Measurements from ENCODE around the gene RALGPS2.
"Not testable (repeated sequence)": the region's sequence is repeated elsewhere in the genome, so short reads cannot be mapped to it uniquely, and the experiment has no call there.

Gene RALGPS2

GRCh38 chr1:178725466-178726086 lies 532 bp downstream of the RALGPS2 start:
- no peak for FAIRE-seq

- peak; percentile 84 for FAIRE-seq
These were observed 1.1 kb downstream of the RALGPS2 start for GRCh38 chr1:178726087-178726517.

- FAIRE-seq: no peak
These were observed 1.5 kb downstream of the RALGPS2 start for GRCh38 chr1:178726545-178726944.

- peak; percentile 31 for FAIRE-seq
These were observed 2.2 kb downstream of the RALGPS2 start for GRCh38 chr1:178727014-178727895.

- no peak for FAIRE-seq
These were observed 8.9 kb downstream of the RALGPS2 start for GRCh38 chr1:178733972-178734371.

- no peak for FAIRE-seq
These were observed 13.7 kb downstream of the RALGPS2 start for GRCh38 chr1:178738780-178739179.

GRCh38 chr1:178739285-178740045 lies 14.4 kb downstream of the RALGPS2 start:
- FAIRE-seq: no peak

- FAIRE-seq: no peak
These were observed 15.4 kb downstream of the RALGPS2 start for GRCh38 chr1:178740491-178740890.

GRCh38 chr1:178740924-178741323 lies 15.9 kb downstream of the RALGPS2 start:
- FAIRE-seq: no peak

- no peak for FAIRE-seq
These were observed 18.8 kb downstream of the RALGPS2 start for GRCh38 chr1:178743801-178744200.

- FAIRE-seq: no peak
These were observed 20.2 kb downstream of the RALGPS2 start for GRCh38 chr1:178745260-178745659.

GRCh38 chr1:178746345-178746744 lies 21.3 kb downstream of the RALGPS2 start:
- no peak for FAIRE-seq

GRCh38 chr1:178747361-178747760 lies 22.3 kb downstream of the RALGPS2 start:
- FAIRE-seq: not testable (repeated sequence)

GRCh38 chr1:178749581-178750166 lies 24.6 kb downstream of the RALGPS2 start:
- FAIRE-seq: no peak

- FAIRE-seq: no peak
These were observed 26.0 kb downstream of the RALGPS2 start for GRCh38 chr1:178751046-178751445.

GRCh38 chr1:178752891-178753290 lies 27.8 kb downstream of the RALGPS2 start:
- no peak for FAIRE-seq

GRCh38 chr1:178754655-178755256 lies 29.7 kb downstream of the RALGPS2 start:
- not testable (repeated sequence) for FAIRE-seq

- no peak for FAIRE-seq
These were observed 43.4 kb downstream of the RALGPS2 start for GRCh38 chr1:178768423-178768822.

GRCh38 chr1:178772952-178773351 lies 47.9 kb downstream of the RALGPS2 start:
- FAIRE-seq: no peak

- peak; percentile 64 for FAIRE-seq
These were observed 49.2 kb downstream of the RALGPS2 start for GRCh38 chr1:178774263-178774662.

GRCh38 chr1:178776553-178776952 lies 51.5 kb downstream of the RALGPS2 start:
- no peak for FAIRE-seq

- FAIRE-seq: no peak
These were observed 56.7 kb downstream of the RALGPS2 start for GRCh38 chr1:178781533-178782330.

Measured in colon (tissue), 2 donors.